HG03175 (cell line): Measurements from ENCODE around the gene BDNF.

Experiments used
- ATAC-seq: cut with Tn5 transposase; IDR thresholded peaks from one replicate; pipeline ENCODE4 v1.9.1; 2021; ENCODE audit warnings: mild to moderate bottlenecking, moderate library complexity; ENCODE audit not compliant: unreplicated experiment

Gene BDNF

GRCh38 chr11:27608951-27609350 lies 91.3 kb downstream of the BDNF start:
- no peak for ATAC-seq

GRCh38 chr11:27605422-27605821 lies 94.8 kb downstream of the BDNF start:
- no peak for ATAC-seq
